Endodermal cell (in vitro differentiated cells): ENCODE results near the gene MFNG. TPM values are rescaled to one million over a fixed set of nuclear protein-coding genes. Genes with fewer than 3 reads are reported as not detected.
A peak's percentile ranks its signal among the peaks of the same experiment; 100 is the strongest.

Experiments
- DNase-seq: peaks from one replicate; pipeline ENCODE4 v3.0.0-alpha.2; 2017
- H3K27ac ChIP-seq: 2 replicates; pipeline ENCODE4 v1.5.1; 2013; ENCODE audit warnings: mild to moderate bottlenecking, low read depth, low read length, moderate library complexity
- H3K27me3 ChIP-seq: 2 replicates; pipeline ENCODE4 v1.6.1; 2013; ENCODE audit warnings: mild to moderate bottlenecking, low read length, moderate library complexity; ENCODE audit not compliant: insufficient read depth, control insufficient read depth, poor library complexity, severe bottlenecking
- H3K36me3 ChIP-seq: 2 replicates; pipeline ENCODE4 v1.7.0; 2013; ENCODE audit warnings: mild to moderate bottlenecking, low read length, moderate library complexity; ENCODE audit not compliant: control insufficient read depth, insufficient read depth
- H3K4me1 ChIP-seq: one replicate; pipeline ENCODE4 v1.7.0; 2013; ENCODE audit warnings: low read length; ENCODE audit not compliant: control insufficient read depth, insufficient read depth
- H3K4me3 ChIP-seq: 2 replicates; pipeline ENCODE4 v1.5.1; 2013; ENCODE audit warnings: mild to moderate bottlenecking, low read length, moderate library complexity
- H3K9ac ChIP-seq: 2 replicates; pipeline ENCODE4 v1.6.1; 2013; ENCODE audit warnings: mild to moderate bottlenecking, low read length, moderate library complexity; ENCODE audit not compliant: poor library complexity, severe bottlenecking; ENCODE audit errors: extremely low read depth
- H3K9me3 ChIP-seq: 2 replicates; pipeline ENCODE4 v1.6.1; 2013; ENCODE audit warnings: mild to moderate bottlenecking, low read length, moderate library complexity; ENCODE audit not compliant: control insufficient read depth
- H3K27ac Mint-ChIP-seq: 2 replicates; pipeline ENCODE4 v1.8.0; 2020; ENCODE audit warnings: mixed read lengths
- H3K27me3 Mint-ChIP-seq: 2 replicates; pipeline ENCODE4 v1.8.0; 2021; ENCODE audit warnings: mild to moderate bottlenecking, mixed read lengths; ENCODE audit not compliant: insufficient read depth
- H3K36me3 Mint-ChIP-seq: 2 replicates; pipeline ENCODE4 v1.8.0; 2020; ENCODE audit warnings: low read depth, mixed read lengths
- H3K4me1 Mint-ChIP-seq: 2 replicates; pipeline ENCODE4 v1.8.0; 2020; ENCODE audit warnings: mixed read lengths
- H3K4me3 Mint-ChIP-seq: 2 replicates; pipeline ENCODE4 v1.8.0; 2020; ENCODE audit warnings: mild to moderate bottlenecking, moderate library complexity, mixed read lengths
- H3K9me3 Mint-ChIP-seq: 2 replicates; pipeline ENCODE4 v1.8.0; 2020; ENCODE audit warnings: mild to moderate bottlenecking, mixed read lengths
- CTCF ChIP-seq: fragments of 200-600 bp; sonication (generic); conservative IDR thresholded peaks from 2 replicates; pipeline ENCODE4 v1.5.0; 2021; ENCODE audit warnings: antibody characterized with exemption, mild to moderate bottlenecking
- WGBS, 2 experiments: methylation state at CpG; one replicate each; pipeline versions ENCODE4 v1.1.5 to v1.1.7; 2013; ENCODE audit warnings: missing lambda C conversion rate in 2 of 2, mixed read lengths in 1 of 2; ENCODE audit not compliant: insufficient coverage in 1 of 2, insufficient read length in 1 of 2; 5-methylcytosine and 5-hydroxymethylcytosine counted together
- total RNA-seq, 2 donors: library from RNA; stranded (reverse); fragmentation: NEBNext Ultra II Directional in 1 of 2; extraction: Animal tissue kit (Norgen Biotek cat#: 25700) in 1 of 2; gene quantifications; 2 replicates in 1 of 2; 3 replicates in 1 of 2; pipeline ENCODE4 v1.2.1, GENCODE V29; 2021

MFNG gene
- total RNA-seq, 2 donors from 2014 or later: 1.9 to 6.6 TPM

DNA sequence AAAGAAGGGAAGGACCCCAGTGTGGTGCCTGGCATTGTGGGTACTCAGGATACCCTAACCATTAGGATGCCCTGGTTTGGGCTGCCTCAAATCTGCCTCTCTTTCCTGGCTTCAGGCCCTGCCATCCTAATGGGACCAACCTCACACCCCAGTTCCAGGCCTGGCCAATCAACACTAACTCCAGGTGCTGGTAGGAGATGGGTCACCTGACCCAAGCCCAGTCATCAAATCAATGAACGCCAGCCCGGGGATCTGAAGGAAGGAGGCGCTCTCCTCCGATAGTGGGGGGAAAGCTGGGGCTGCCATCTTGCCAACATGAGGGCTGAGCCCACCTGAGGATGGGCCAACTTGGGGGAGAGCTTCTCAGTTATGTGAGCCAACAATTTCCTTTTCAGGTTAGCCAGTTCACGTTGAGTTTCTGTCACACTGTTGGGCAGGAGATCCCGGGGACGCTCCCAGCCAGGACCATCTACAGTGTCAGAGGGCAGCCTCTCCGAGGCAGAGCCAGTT, 12.7 kb downstream of the MFNG start:
- Histone ChIP-seq H3K27me3 (no peaks in the 10 kb centered on the region), H3K9ac (no peak overlapping the region), H3K27ac (no peak overlapping the region), H3K9me3 (no peaks in the 10 kb centered on the region), H3K4me3 (no peak overlapping the region), H3K4me1 (no peaks in the 10 kb centered on the region), H3K36me3 (no peaks in the 10 kb centered on the region)
- Mint-ChIP-seq H3K36me3 (no peaks in the 10 kb centered on the region), H3K4me1 (no peaks in the 10 kb centered on the region), H3K27me3 (no peaks in the 10 kb centered on the region), H3K27ac (no peak overlapping the region), H3K9me3 (no peaks in the 10 kb centered on the region), H3K4me3 (no peak overlapping the region)
- no peak for DNase-seq
- WGBS, 2 experiments: 86 to 90% methylated on average over 6 to 8 of the region's 8 CpGs
- no peak for TF ChIP-seq CTCF

GRCh38 chr22:37472418-37473006, 13.7 kb downstream of the MFNG start:
- H3K36me3 Mint-ChIP-seq: no peaks in the 10 kb centered on the region
- peaks cover 2% of the 10 kb centered on the region for H3K27me3 Mint-ChIP-seq
- Histone ChIP-seq H3K9me3 (no peaks in the 10 kb centered on the region), H3K4me3 (no peak overlapping the region), H3K4me1 (no peaks in the 10 kb centered on the region), H3K27ac (no peak overlapping the region), H3K36me3 (no peaks in the 10 kb centered on the region), H3K9ac (no peak overlapping the region), H3K27me3 (no peaks in the 10 kb centered on the region)
- H3K4me1 Mint-ChIP-seq: no peaks in the 10 kb centered on the region
- no peak overlapping the region for H3K27ac Mint-ChIP-seq
- peak; percentile 85 for TF ChIP-seq CTCF
- H3K9me3 Mint-ChIP-seq: no peaks in the 10 kb centered on the region
- peak; percentile 87 for DNase-seq
- 42 to 71% methylated on average over 3 to 8 of the region's 8 CpGs for WGBS, 2 experiments
- no peak overlapping the region for H3K4me3 Mint-ChIP-seq

- TF ChIP-seq CTCF: no peak
- H3K27ac Mint-ChIP-seq: no peak overlapping the region
- Histone ChIP-seq H3K9me3 (no peaks in the 10 kb centered on the region), H3K27me3 (no peaks in the 10 kb centered on the region), H3K36me3 (no peaks in the 10 kb centered on the region), H3K9ac (no peak overlapping the region), H3K4me3 (no peak overlapping the region), H3K27ac (no peak overlapping the region), H3K4me1 (no peaks in the 10 kb centered on the region)
- H3K9me3 Mint-ChIP-seq: no peaks in the 10 kb centered on the region
- no peak for DNase-seq
- no peaks in the 10 kb centered on the region for H3K36me3 Mint-ChIP-seq
- H3K4me1 Mint-ChIP-seq: no peaks in the 10 kb centered on the region
- H3K27me3 Mint-ChIP-seq: peaks cover 2% of the 10 kb centered on the region
- H3K4me3 Mint-ChIP-seq: no peak overlapping the region
- WGBS, 2 experiments: 87 to 100% methylated on average over 3 to 8 of the region's 9 CpGs
Measured at GRCh38 chr22:37471727-37472417, 14.3 kb downstream of the MFNG start.
